H9 (cell line): ENCODE measurements around the gene PLP2. TPM values are rescaled to one million over a fixed set of nuclear protein-coding genes. Genes with fewer than 3 reads are reported as not detected.
"Not testable (repeated sequence)": the region's sequence is repeated elsewhere in the genome, so short reads cannot be mapped to it uniquely, and the experiment has no call there.

Experiments used
- DNase-seq: peaks from one replicate; pipeline ENCODE4 v3.0.0-alpha.2; 2017
- H2AFZ ChIP-seq: one replicate; pipeline ENCODE4 v1.6.1; 2013; ENCODE audit warnings: mild to moderate bottlenecking, low read length, control low read depth, moderate library complexity
- H2AK5ac ChIP-seq: 2 replicates; pipeline ENCODE4 v1.6.1; 2013; ENCODE audit warnings: low read length, control low read depth, mixed read lengths; ENCODE audit not compliant: insufficient read length
- H2BK120ac ChIP-seq: one replicate; pipeline ENCODE4 v1.6.1; 2013; ENCODE audit warnings: low read depth, mild to moderate bottlenecking, low read length, control low read depth, inconsistent platforms; ENCODE audit not compliant: poor library complexity, severe bottlenecking
- H2BK12ac ChIP-seq: 2 replicates; pipeline ENCODE4 v1.6.1; 2013; ENCODE audit warnings: low read length, control low read depth, mixed read lengths, low read depth; ENCODE audit not compliant: insufficient read length
- H2BK15ac ChIP-seq: 2 replicates; pipeline ENCODE4 v1.6.1; 2013; ENCODE audit warnings: low read depth, low read length, control low read depth
- H2BK20ac ChIP-seq: one replicate; pipeline ENCODE4 v1.6.1; 2013; ENCODE audit warnings: low read depth, mild to moderate bottlenecking, low read length, control low read depth, inconsistent platforms; ENCODE audit not compliant: poor library complexity, severe bottlenecking
- H2BK5ac ChIP-seq: 2 replicates; pipeline ENCODE4 v1.6.1; 2013; ENCODE audit warnings: low read length, control low read depth, mixed read lengths; ENCODE audit not compliant: insufficient read length
- H3K14ac ChIP-seq: 2 replicates; pipeline ENCODE4 v1.6.1; 2013; ENCODE audit warnings: low read length, control low read depth; ENCODE audit not compliant: insufficient read depth
- H3K18ac ChIP-seq: 2 replicates; pipeline ENCODE4 v1.6.1; 2013; ENCODE audit warnings: low read depth, mild to moderate bottlenecking, mixed read lengths, low read length, control low read depth; ENCODE audit not compliant: insufficient read length
- H3K23ac ChIP-seq: 2 replicates; pipeline ENCODE4 v1.6.1; 2013; ENCODE audit warnings: low read length, control low read depth, mixed read lengths, low read depth; ENCODE audit not compliant: insufficient read length
- H3K23me2 ChIP-seq: 2 replicates; pipeline ENCODE4 v1.6.1; 2013; ENCODE audit warnings: low read depth, mild to moderate bottlenecking, mixed read lengths, low read length, control low read depth; ENCODE audit not compliant: insufficient read length, poor library complexity, severe bottlenecking
- H3K27ac ChIP-seq: 2 replicates; pipeline ENCODE4 v1.5.1; 2013; ENCODE audit warnings: low read length, control low read depth, mixed read lengths, low read depth; ENCODE audit not compliant: insufficient read length
- H3K27me3 ChIP-seq: 2 replicates; pipeline ENCODE4 v1.6.1; 2013; ENCODE audit warnings: low read length, control low read depth, inconsistent platforms; ENCODE audit not compliant: insufficient read depth
- H3K4ac ChIP-seq: 2 replicates; pipeline ENCODE4 v1.6.1; 2013; ENCODE audit warnings: low read depth, mild to moderate bottlenecking, control low read depth, inconsistent platforms, low read length, moderate library complexity
- H3K4me1 ChIP-seq: 2 replicates; pipeline ENCODE4 v1.6.1; 2013; ENCODE audit warnings: low read length, control low read depth, inconsistent platforms; ENCODE audit not compliant: insufficient read depth
- H3K4me2 ChIP-seq: 2 replicates; pipeline ENCODE4 v1.6.1; 2013; ENCODE audit warnings: low read length, control low read depth, mixed read lengths; ENCODE audit not compliant: insufficient read length, insufficient read depth
- H3K56ac ChIP-seq: 2 replicates; pipeline ENCODE4 v1.6.1; 2013; ENCODE audit warnings: low read depth, mild to moderate bottlenecking, mixed read lengths, low read length, control low read depth; ENCODE audit not compliant: insufficient read length
- H3K79me1 ChIP-seq: 2 replicates; pipeline ENCODE4 v1.6.1; 2013; ENCODE audit warnings: low read depth, mild to moderate bottlenecking, moderate library complexity, low read length, control low read depth, inconsistent platforms; ENCODE audit not compliant: insufficient read depth, poor library complexity, severe bottlenecking
- H3K79me2 ChIP-seq: 2 replicates; pipeline ENCODE4 v1.6.1; 2013; ENCODE audit warnings: low read length, control low read depth, inconsistent platforms; ENCODE audit not compliant: insufficient read depth
- H3K9ac ChIP-seq: 2 replicates; pipeline ENCODE4 v1.6.1; 2013; ENCODE audit warnings: low read length, control low read depth, mixed read lengths; ENCODE audit not compliant: insufficient read length; ENCODE audit errors: extremely low read depth
- H3K9me3 ChIP-seq: one replicate; pipeline ENCODE4 v1.6.1; 2013; ENCODE audit warnings: low read depth, low read length, inconsistent platforms; ENCODE audit not compliant: control insufficient read depth
- H3T11ph ChIP-seq: one replicate; pipeline ENCODE4 v1.6.1; 2013; ENCODE audit warnings: mild to moderate bottlenecking, low read length, control low read depth, inconsistent platforms
- H4K20me1 ChIP-seq: one replicate; pipeline ENCODE4 v1.6.1; 2013; ENCODE audit not compliant: control insufficient read depth, insufficient read length, insufficient read depth
- H4K5ac ChIP-seq: 2 replicates; pipeline ENCODE4 v1.6.1; 2013; ENCODE audit warnings: low read depth, mild to moderate bottlenecking, mixed read lengths, low read length, control low read depth; ENCODE audit not compliant: insufficient read length
- H4K8ac ChIP-seq: replicated peaks from 2 replicates; pipeline ENCODE4 v1.6.1; 2013; ENCODE audit warnings: low read length, control low read depth, mixed read lengths, low read depth; ENCODE audit not compliant: insufficient read length
- H4K91ac ChIP-seq: 2 replicates; pipeline ENCODE4 v1.6.1; 2013; ENCODE audit warnings: low read depth, mild to moderate bottlenecking, moderate library complexity, mixed read lengths, low read length, control low read depth; ENCODE audit not compliant: insufficient read length
- H3K27ac Mint-ChIP-seq, 3 experiments: 2 replicates in 2 of 3; 3 replicates in 1 of 3; pipeline ENCODE4 v1.8.0; 2020 to 2021; ENCODE audit warnings: mixed read lengths in 3 of 3, mild to moderate bottlenecking in 1 of 3, moderate library complexity in 1 of 3
- H3K27me3 Mint-ChIP-seq: 2 replicates; pipeline ENCODE4 v1.8.0; 2021; ENCODE audit warnings: low read depth, mild to moderate bottlenecking, moderate library complexity, mixed read lengths
- H3K36me3 Mint-ChIP-seq, 3 experiments: 2 replicates in 2 of 3; 3 replicates in 1 of 3; pipeline ENCODE4 v1.8.0; 2020 to 2021; ENCODE audit warnings: low read depth in 3 of 3, mixed read lengths in 3 of 3; ENCODE audit not compliant: insufficient read depth in 1 of 3
- H3K4me1 Mint-ChIP-seq, 2 experiments: 2 replicates each; pipeline ENCODE4 v1.8.0; 2020; ENCODE audit warnings: mixed read lengths in 2 of 2
- H3K4me3 Mint-ChIP-seq, 2 experiments: 2 replicates in 1 of 2; 3 replicates in 1 of 2; pipeline ENCODE4 v1.8.0; 2020 to 2021; ENCODE audit warnings: mild to moderate bottlenecking in 2 of 2, mixed read lengths in 2 of 2, moderate library complexity in 1 of 2
- H3K9me3 Mint-ChIP-seq, 2 experiments: 2 replicates in 1 of 2; 3 replicates in 1 of 2; pipeline ENCODE4 v1.8.0; 2020; ENCODE audit warnings: mild to moderate bottlenecking in 2 of 2, mixed read lengths in 2 of 2, moderate library complexity in 1 of 2
- WGBS: extraction: QIAGEN DNeasy Blood & Tissue Kit; methylation state at CpG from one replicate; pipeline ENCODE4 v1.1.7; 2013; ENCODE audit warnings: missing lambda C conversion rate, low lambda C conversion rate, mixed read lengths; ENCODE audit not compliant: insufficient read length; ENCODE audit errors: extremely low coverage; 5-methylcytosine and 5-hydroxymethylcytosine counted together
- total RNA-seq: library from RNA; stranded (reverse); gene quantifications from 2 replicates; pipeline ENCODE4 v1.2.1, GENCODE V29; 2021
- TF ChIP-seq, protein P1 (sequence below): fragments of 200-600 bp; sonication (generic); conservative IDR thresholded peaks from 3 replicates; pipeline ENCODE4 v1.8.0; 2021; ENCODE audit warnings: antibody characterized with exemption, mild to moderate bottlenecking

PLP2 gene
- total RNA-seq, 1 experiment from 2014 or later: 11.7 TPM

DNA sequence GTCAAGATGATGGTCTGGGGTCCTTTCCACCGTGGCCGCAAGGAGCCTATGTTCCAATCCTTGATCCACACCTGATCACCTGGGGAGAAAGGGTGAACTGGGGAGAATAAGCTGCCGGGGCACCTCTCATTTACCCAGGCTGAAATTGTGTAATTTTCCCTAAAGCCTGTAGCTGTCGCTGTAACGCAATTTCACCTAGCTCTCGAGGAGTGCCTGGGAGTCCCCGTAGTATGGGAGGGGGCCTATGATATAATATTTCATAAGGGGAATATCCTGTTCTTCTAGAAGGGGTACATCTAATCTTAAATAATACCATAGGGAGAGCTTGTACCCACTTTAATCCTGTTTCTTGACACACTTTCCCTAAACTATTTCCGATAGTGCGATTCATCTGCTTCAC lies 29.4 kb upstream of the PLP2 start:
- H3K56ac ChIP-seq, H4K20me1 ChIP-seq, H3T11ph ChIP-seq, H2BK15ac ChIP-seq, H3K23me2 ChIP-seq, H4K8ac ChIP-seq, H2BK5ac ChIP-seq, H3K4me1 ChIP-seq, H3K27ac ChIP-seq, H2AFZ ChIP-seq, H3K27me3 ChIP-seq, H2BK12ac ChIP-seq, DNase-seq, H3K23ac ChIP-seq, H3K4ac ChIP-seq, H2AK5ac ChIP-seq, H3K14ac ChIP-seq, H3K27me3 Mint-ChIP-seq, H2BK20ac ChIP-seq, H3K79me2 ChIP-seq, H3K4me2 ChIP-seq, H3K9ac ChIP-seq, H3K4me1 Mint-ChIP-seq, H3K79me1 ChIP-seq, H4K5ac ChIP-seq, H4K91ac ChIP-seq, H2BK120ac ChIP-seq, H3K4me3 Mint-ChIP-seq, H3K18ac ChIP-seq, H3K27ac Mint-ChIP-seq: not testable (repeated sequence)
- WGBS: no CpG with 5 or more reads among the region's 9 CpGs
- H3K9me3 ChIP-seq: peaks cover 18% of the 10 kb centered on the region
- H3K36me3 Mint-ChIP-seq: peaks cover 0 to 15% (median 3%) of the 10 kb centered on the region in 3 experiments; a peak in 6 of 7 replicates
- peaks cover 68% of the 10 kb centered on the region in 2 experiments for H3K9me3 Mint-ChIP-seq
- TF ChIP-seq, protein P1, sequence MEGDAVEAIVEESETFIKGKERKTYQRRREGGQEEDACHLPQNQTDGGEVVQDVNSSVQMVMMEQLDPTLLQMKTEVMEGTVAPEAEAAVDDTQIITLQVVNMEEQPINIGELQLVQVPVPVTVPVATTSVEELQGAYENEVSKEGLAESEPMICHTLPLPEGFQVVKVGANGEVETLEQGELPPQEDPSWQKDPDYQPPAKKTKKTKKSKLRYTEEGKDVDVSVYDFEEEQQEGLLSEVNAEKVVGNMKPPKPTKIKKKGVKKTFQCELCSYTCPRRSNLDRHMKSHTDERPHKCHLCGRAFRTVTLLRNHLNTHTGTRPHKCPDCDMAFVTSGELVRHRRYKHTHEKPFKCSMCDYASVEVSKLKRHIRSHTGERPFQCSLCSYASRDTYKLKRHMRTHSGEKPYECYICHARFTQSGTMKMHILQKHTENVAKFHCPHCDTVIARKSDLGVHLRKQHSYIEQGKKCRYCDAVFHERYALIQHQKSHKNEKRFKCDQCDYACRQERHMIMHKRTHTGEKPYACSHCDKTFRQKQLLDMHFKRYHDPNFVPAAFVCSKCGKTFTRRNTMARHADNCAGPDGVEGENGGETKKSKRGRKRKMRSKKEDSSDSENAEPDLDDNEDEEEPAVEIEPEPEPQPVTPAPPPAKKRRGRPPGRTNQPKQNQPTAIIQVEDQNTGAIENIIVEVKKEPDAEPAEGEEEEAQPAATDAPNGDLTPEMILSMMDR: peak; percentile 60

- H2AFZ ChIP-seq, H3K27me3 ChIP-seq, H3K4me1 Mint-ChIP-seq, H4K91ac ChIP-seq, H3K4ac ChIP-seq, H4K20me1 ChIP-seq, DNase-seq, H3K23ac ChIP-seq, H3K23me2 ChIP-seq, H4K5ac ChIP-seq, H2AK5ac ChIP-seq, H2BK120ac ChIP-seq, H2BK20ac ChIP-seq, H3K4me1 ChIP-seq, H3K4me2 ChIP-seq, H3K18ac ChIP-seq, H3K27ac Mint-ChIP-seq, H3K27me3 Mint-ChIP-seq, H3K79me1 ChIP-seq, H2BK5ac ChIP-seq, H2BK12ac ChIP-seq, H4K8ac ChIP-seq, H3K56ac ChIP-seq, H3K9ac ChIP-seq, H3K4me3 Mint-ChIP-seq, H3K14ac ChIP-seq, H2BK15ac ChIP-seq, H3K27ac ChIP-seq, H3T11ph ChIP-seq, H3K79me2 ChIP-seq: not testable (repeated sequence)
- peaks cover 0 to 19% (median 5%) of the 10 kb centered on the region in 3 experiments; a peak in 6 of 7 replicates for H3K36me3 Mint-ChIP-seq
- H3K9me3 ChIP-seq: peaks cover 18% of the 10 kb centered on the region
- no CpG with 5 or more reads among the region's 7 CpGs for WGBS
- H3K9me3 Mint-ChIP-seq: peaks cover 69 to 70% of the 10 kb centered on the region in 2 experiments
These were observed 28.5 kb upstream of the PLP2 start for GRCh38 chrX:49143154-49143553.
